CD4-positive, alpha-beta memory T cell (primary cell): ENCODE data around the gene FSTL4. TPM values are rescaled to one million over a fixed set of nuclear protein-coding genes. Genes with fewer than 3 reads are reported as not detected.

ENCODE experiments used
- CTCF ChIA-PET: fragments of 350-600 bp; sonication (Branson Sonifier 250); formaldehyde crosslinking; loops from one replicate; lab custom pipeline; 2021; ENCODE audit warnings: inconsistent platforms; ENCODE audit not compliant: partially characterized antibody; lab: Charles Lee
- POLR2A ChIA-PET: fragments of 350-600 bp; sonication (Branson Sonifier 250); formaldehyde crosslinking; loops from one replicate; lab custom pipeline; 2021; ENCODE audit not compliant: partially characterized antibody; lab: Charles Lee
- DNase-seq, 5 donors: peaks; one replicate each; pipeline versions ENCODE4 v3.0.0 to v3.0.0-alpha.2; 2020 to 2022; ENCODE audit warnings: mixed read lengths in 1 of 5
- H3K27ac ChIP-seq: one replicate; pipeline ENCODE4 v1.7.0; 2013; ENCODE audit warnings: low read depth, low read length
- H3K27me3 ChIP-seq: 2 replicates; pipeline ENCODE4 v1.7.0; 2013; ENCODE audit warnings: mild to moderate bottlenecking, low read length, moderate library complexity; ENCODE audit not compliant: insufficient read depth
- H3K36me3 ChIP-seq: 2 replicates; pipeline ENCODE4 v1.7.0; 2013; ENCODE audit warnings: mild to moderate bottlenecking, low read length, moderate library complexity; ENCODE audit not compliant: insufficient read depth
- H3K4me1 ChIP-seq: 2 replicates; pipeline ENCODE4 v1.7.0; 2013; ENCODE audit warnings: mild to moderate bottlenecking, low read length, moderate library complexity; ENCODE audit not compliant: insufficient read depth
- H3K4me3 ChIP-seq, 2 donors: one replicate each; pipeline ENCODE4 v1.7.0; 2013; ENCODE audit warnings: low read length in 2 of 2, mild to moderate bottlenecking in 1 of 2
- H3K9me3 ChIP-seq, 2 donors: one replicate each; pipeline ENCODE4 v1.7.0; 2013; ENCODE audit warnings: low read length in 2 of 2, control low read depth in 1 of 2; ENCODE audit not compliant: control insufficient read depth in 1 of 2
- H3K27ac Mint-ChIP-seq, 7 donors: one replicate each; pipeline ENCODE4 v1.8.0; 2020 to 2021; ENCODE audit warnings: mixed read lengths in 7 of 7, mild to moderate bottlenecking in 6 of 7, inconsistent platforms in 3 of 7, moderate library complexity in 3 of 7
- H3K27me3 Mint-ChIP-seq, 2 donors: one replicate each; pipeline ENCODE4 v1.8.0; 2020 to 2021; ENCODE audit warnings: mixed read lengths in 2 of 2
- H3K36me3 Mint-ChIP-seq, 2 donors: one replicate each; pipeline ENCODE4 v1.8.0; 2020 to 2021; ENCODE audit warnings: mixed read lengths in 2 of 2, inconsistent platforms in 1 of 2, mild to moderate bottlenecking in 1 of 2
- H3K4me1 Mint-ChIP-seq, 4 donors: one replicate each; pipeline ENCODE4 v1.8.0; 2020 to 2021; ENCODE audit warnings: mixed read lengths in 4 of 4, mild to moderate bottlenecking in 1 of 4
- H3K4me3 Mint-ChIP-seq, 8 donors: one replicate each; pipeline ENCODE4 v1.8.0; 2020 to 2021; ENCODE audit warnings: mixed read lengths in 8 of 8, mild to moderate bottlenecking in 7 of 8, moderate library complexity in 6 of 8, inconsistent platforms in 3 of 8
- H3K9me3 Mint-ChIP-seq, 8 donors: one replicate each; pipeline ENCODE4 v1.8.0; 2020 to 2021; ENCODE audit warnings: mixed read lengths in 8 of 8, mild to moderate bottlenecking in 5 of 8, inconsistent platforms in 3 of 8, moderate library complexity in 1 of 8
- intact Hi-C: fragments of 100-400 bp; cut with micrococcal nuclease; formaldehyde crosslinking; loops from one replicate; pipeline ENCODE4 v1.15.1; 2023
- polyA plus RNA-seq, 2 donors: library from polyadenylated mRNA; unstranded; fragments of 300-500 nt; fragmentation: Illumina TruSeq; gene quantifications; one replicate each; pipeline ENCODE4 v1.2.3, GENCODE V29; 2021
- total RNA-seq, 2 experiments: library from RNA; stranded (reverse); gene quantifications; one replicate each; pipeline ENCODE4 v1.2.3, GENCODE V29; 2021

Gene FSTL4
- total and polyA plus RNA-seq, 4 experiments from 2014 or later, result not detected

DNA sequence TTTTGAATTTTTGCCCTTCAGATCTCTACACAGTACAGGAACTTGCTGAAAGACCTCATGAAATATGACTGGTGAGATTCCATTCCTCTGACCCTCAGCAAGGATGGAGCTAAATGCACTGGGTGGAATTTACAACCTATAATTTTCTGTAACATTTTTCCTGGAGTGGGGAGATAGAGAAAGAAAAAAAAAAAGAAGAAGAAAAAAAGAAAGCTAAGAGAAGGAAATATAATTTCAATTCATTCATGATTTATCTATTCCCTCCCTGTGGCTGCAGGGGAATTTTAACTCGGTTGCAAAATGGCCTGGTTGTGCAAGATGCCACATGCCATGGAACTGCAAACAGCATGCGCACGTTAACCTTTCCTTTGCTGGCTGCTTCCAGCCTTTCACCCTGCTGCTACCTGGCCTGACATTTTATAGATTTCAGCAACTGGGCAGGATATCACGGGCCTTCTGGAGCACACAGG is 155.4 kb downstream of the FSTL4 start:
- DNase-seq, result no peak
- intact Hi-C loops, result no loop called here
- H3K27me3 Mint-ChIP-seq, result peaks cover 2 to 3% of the 10 kb centered on the region in 2 donors
- H3K4me3 ChIP-seq, result no peak overlapping the region
- H3K4me1 Mint-ChIP-seq, result peaks cover 3 to 27% (median 15%) of the 10 kb centered on the region in 4 donors
- H3K27ac Mint-ChIP-seq, result no peak overlapping the region
- H3K4me1 ChIP-seq, result peaks cover 3% of the 10 kb centered on the region
- no peaks in the 10 kb centered on the region for H3K27me3 ChIP-seq
- H3K27ac ChIP-seq, result no peak overlapping the region
- no peaks in the 10 kb centered on the region for H3K36me3 Mint-ChIP-seq
- POLR2A ChIA-PET, result no interaction called here
- no peak overlapping the region for H3K4me3 Mint-ChIP-seq
- peaks cover 0 to 2% (median 0%) of the 10 kb centered on the region in 8 donors for H3K9me3 Mint-ChIP-seq
- CTCF ChIA-PET, result interaction anchor here (1.3 to 3.1 kb wide), 2 partner anchors 20 to 33 kb away, joined by 3 to 8 read pairs; no protein-coding TSS in a partner anchor
- no peaks in the 10 kb centered on the region for H3K36me3 ChIP-seq
- no peaks in the 10 kb centered on the region for H3K9me3 ChIP-seq

DNA sequence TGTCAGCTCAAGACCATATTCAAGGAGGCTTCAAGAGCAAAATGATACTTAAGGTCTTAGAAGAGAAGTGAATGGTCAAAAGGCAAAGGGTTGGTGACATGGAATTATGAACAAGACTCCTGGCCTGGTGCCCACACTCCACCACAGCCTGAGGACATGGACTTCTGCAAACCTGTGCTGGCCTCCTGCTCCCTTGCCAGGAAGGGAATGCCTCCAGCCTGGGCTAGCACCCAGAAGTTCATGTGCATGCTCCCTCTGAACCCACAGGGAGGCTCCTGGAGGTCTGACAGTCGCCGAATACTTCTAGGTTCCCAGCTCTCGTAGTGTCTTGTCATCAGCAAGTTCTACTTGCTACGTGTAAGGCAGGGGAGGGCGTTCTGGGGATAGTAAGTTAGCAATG is 156.7 kb downstream of the FSTL4 start:
- no peak overlapping the region for H3K4me3 Mint-ChIP-seq
- ChIA-PET CTCF (interaction anchor here (1.3 to 3.1 kb wide), 2 partner anchors 21 to 32 kb away, joined by 3 to 8 read pairs; no protein-coding TSS in a partner anchor), POLR2A (no interaction called here)
- peaks cover 3% of the 10 kb centered on the region in 2 donors for H3K27me3 Mint-ChIP-seq
- peaks cover 0 to 2% (median 0%) of the 10 kb centered on the region in 8 donors for H3K9me3 Mint-ChIP-seq
- intact Hi-C loops, result no loop called here
- Histone ChIP-seq H3K27ac (no peak overlapping the region), H3K4me3 (no peak overlapping the region), H3K27me3 (no peaks in the 10 kb centered on the region), H3K4me1 (peaks cover 3% of the 10 kb centered on the region), H3K36me3 (no peaks in the 10 kb centered on the region), H3K9me3 (no peaks in the 10 kb centered on the region)
- peaks cover 3 to 27% (median 15%) of the 10 kb centered on the region in 4 donors for H3K4me1 Mint-ChIP-seq
- no peak overlapping the region for H3K27ac Mint-ChIP-seq
- no peaks in the 10 kb centered on the region for H3K36me3 Mint-ChIP-seq
- DNase-seq, result no peak

DNA sequence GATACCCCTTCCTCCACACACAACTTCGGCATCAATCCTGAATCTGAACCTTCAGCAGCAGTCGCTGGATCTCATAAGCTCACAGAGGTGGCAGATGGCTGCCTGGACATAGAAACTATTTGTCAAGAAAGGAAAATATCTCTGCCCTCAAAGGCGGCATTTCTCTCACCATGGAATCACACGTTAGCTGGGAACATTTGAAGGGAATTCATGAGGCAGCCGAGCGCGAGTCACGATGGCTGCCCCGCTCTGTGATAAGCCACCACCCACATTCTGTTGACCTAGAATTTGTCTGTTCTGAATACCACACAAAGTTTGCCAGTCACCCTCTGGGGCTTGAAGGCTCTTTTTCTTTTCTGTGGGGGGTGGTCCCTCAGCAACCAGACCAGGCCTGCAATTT is 157.9 kb downstream of the FSTL4 start:
- no peak overlapping the region for H3K4me3 Mint-ChIP-seq
- H3K27ac ChIP-seq, result no peak overlapping the region
- no peaks in the 10 kb centered on the region for H3K36me3 Mint-ChIP-seq
- intact Hi-C loops, result no loop called here
- no peaks in the 10 kb centered on the region for H3K9me3 ChIP-seq
- peaks cover 3% of the 10 kb centered on the region for H3K4me1 ChIP-seq
- peaks cover 3 to 7% of the 10 kb centered on the region in 2 donors for H3K27me3 Mint-ChIP-seq
- H3K4me3 ChIP-seq, result no peak overlapping the region
- peaks cover 0 to 2% (median 0%) of the 10 kb centered on the region in 8 donors for H3K9me3 Mint-ChIP-seq
- H3K27ac Mint-ChIP-seq, result no peak overlapping the region
- CTCF ChIA-PET, result no interaction called here
- POLR2A ChIA-PET, result no interaction called here
- no peaks in the 10 kb centered on the region for H3K27me3 ChIP-seq
- no peak for DNase-seq
- peaks cover 3 to 21% (median 13%) of the 10 kb centered on the region in 4 donors for H3K4me1 Mint-ChIP-seq
- H3K36me3 ChIP-seq, result no peaks in the 10 kb centered on the region

DNA sequence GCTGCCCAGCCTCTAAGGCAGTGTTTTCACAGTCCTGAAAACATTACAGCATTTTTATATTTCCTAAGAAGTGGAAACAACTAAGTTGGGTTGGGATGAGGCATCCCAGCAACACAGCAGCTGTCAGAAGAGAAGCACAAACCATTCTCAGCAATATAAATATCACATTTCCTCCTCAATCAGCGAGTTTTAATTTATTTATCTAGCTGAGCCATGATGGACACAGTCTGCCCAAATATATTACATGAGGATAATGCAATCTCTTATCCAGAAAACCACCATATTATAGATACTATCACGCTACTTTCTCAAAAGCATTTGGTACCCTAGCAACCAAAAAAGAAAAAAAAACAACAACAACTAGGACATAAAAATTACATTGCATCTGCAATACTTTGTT is 158.5 kb downstream of the FSTL4 start:
- H3K4me1 Mint-ChIP-seq, result peaks cover 3 to 21% (median 11%) of the 10 kb centered on the region in 4 donors
- Histone ChIP-seq H3K27me3 (no peaks in the 10 kb centered on the region), H3K9me3 (no peaks in the 10 kb centered on the region), H3K4me1 (peaks cover 3% of the 10 kb centered on the region), H3K4me3 (no peak overlapping the region), H3K27ac (no peak overlapping the region), H3K36me3 (no peaks in the 10 kb centered on the region)
- ChIA-PET CTCF (no interaction called here), POLR2A (no interaction called here)
- intact Hi-C loops, result no loop called here
- H3K9me3 Mint-ChIP-seq, result peaks cover 0 to 2% (median 0%) of the 10 kb centered on the region in 8 donors
- H3K27me3 Mint-ChIP-seq, result peaks cover 3 to 7% of the 10 kb centered on the region in 2 donors
- no peak for DNase-seq
- H3K27ac Mint-ChIP-seq, result no peak overlapping the region
- H3K36me3 Mint-ChIP-seq, result no peaks in the 10 kb centered on the region
- no peak overlapping the region for H3K4me3 Mint-ChIP-seq

DNA sequence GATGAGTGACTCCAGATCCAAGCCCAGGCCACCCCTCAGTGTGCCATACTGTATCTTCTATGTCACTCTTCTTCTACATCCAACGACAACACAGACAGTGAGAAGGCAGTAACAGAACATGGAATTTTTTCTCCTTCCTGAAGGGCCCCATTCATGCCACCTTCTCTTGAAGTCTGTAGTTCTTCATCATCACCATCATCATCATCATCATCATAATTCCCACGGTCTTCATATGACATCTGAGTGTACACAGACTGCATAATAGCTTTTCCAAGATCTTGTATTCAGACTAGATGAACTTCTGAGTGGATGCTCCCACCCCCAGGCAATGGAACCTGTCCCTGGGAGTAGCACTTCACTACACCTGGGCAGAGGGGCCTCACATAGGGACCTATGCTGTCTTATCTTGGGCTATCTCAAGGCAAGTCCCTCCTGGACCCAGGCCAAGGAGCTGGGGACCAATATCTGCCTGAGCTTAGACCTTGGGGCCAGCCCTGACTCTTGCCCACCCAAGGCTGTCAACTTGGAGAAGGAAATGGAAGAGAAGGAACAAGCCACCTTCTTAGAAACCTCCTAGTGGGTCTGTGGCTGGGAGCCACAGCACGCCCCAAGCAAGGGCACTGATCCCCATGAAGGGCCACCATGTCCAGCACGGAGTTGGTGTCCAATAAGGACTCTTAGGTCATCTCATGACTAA is 159.1 kb downstream of the FSTL4 start:
- Mint-ChIP-seq H3K27me3 (peaks cover 3 to 7% of the 10 kb centered on the region in 2 donors), H3K36me3 (no peaks in the 10 kb centered on the region), H3K4me3 (no peak overlapping the region), H3K4me1 (peaks cover 3 to 17% (median 8%) of the 10 kb centered on the region in 4 donors), H3K9me3 (peaks cover 0 to 2% (median 0%) of the 10 kb centered on the region in 8 donors), H3K27ac (no peak overlapping the region)
- intact Hi-C loops, result no loop called here
- Histone ChIP-seq H3K36me3 (no peaks in the 10 kb centered on the region), H3K4me3 (no peak overlapping the region), H3K9me3 (no peaks in the 10 kb centered on the region), H3K27me3 (no peaks in the 10 kb centered on the region), H3K4me1 (peaks cover 3% of the 10 kb centered on the region), H3K27ac (no peak overlapping the region)
- CTCF ChIA-PET, result no interaction called here
- POLR2A ChIA-PET, result no interaction called here
- no peak for DNase-seq

DNA sequence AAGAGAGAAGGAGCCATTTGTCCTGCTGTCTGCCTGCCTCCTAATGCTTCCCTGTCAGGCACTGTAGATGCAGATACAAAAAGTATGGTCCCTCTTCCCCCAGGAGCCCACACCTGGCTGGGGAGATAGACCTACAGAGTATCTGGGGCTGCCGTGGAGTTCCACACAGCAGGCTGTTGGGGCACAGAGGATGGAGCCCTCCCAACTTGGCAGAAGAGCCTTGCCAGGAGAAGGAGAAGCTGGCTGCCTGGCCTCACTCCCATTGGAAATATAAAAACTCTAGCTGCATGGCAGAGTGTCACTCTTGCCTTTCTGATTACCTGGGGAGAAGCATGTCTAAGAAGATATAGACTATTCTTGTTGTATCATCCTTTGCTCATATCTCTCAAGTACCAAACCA is 160.4 kb downstream of the FSTL4 start:
- no peak overlapping the region for H3K4me3 Mint-ChIP-seq
- no peaks in the 10 kb centered on the region for H3K36me3 Mint-ChIP-seq
- ChIA-PET CTCF (interaction anchor here (1.4 kb wide), 1 partner anchor 27 kb away, joined by 3 read pairs; no protein-coding TSS in a partner anchor), POLR2A (no interaction called here)
- no peak overlapping the region for H3K27ac Mint-ChIP-seq
- peaks cover 3 to 9% of the 10 kb centered on the region in 2 donors for H3K27me3 Mint-ChIP-seq
- H3K36me3 ChIP-seq, result no peaks in the 10 kb centered on the region
- H3K4me3 ChIP-seq, result no peak overlapping the region
- intact Hi-C loops, result no loop called here
- H3K27ac ChIP-seq, result no peak overlapping the region
- H3K9me3 Mint-ChIP-seq, result peaks cover 0 to 2% (median 0%) of the 10 kb centered on the region in 8 donors
- H3K9me3 ChIP-seq, result no peaks in the 10 kb centered on the region
- no peaks in the 10 kb centered on the region for H3K4me1 ChIP-seq
- no peaks in the 10 kb centered on the region for H3K27me3 ChIP-seq
- no peak for DNase-seq
- peaks cover 0 to 5% (median under 1%) of the 10 kb centered on the region in 4 donors for H3K4me1 Mint-ChIP-seq

DNA sequence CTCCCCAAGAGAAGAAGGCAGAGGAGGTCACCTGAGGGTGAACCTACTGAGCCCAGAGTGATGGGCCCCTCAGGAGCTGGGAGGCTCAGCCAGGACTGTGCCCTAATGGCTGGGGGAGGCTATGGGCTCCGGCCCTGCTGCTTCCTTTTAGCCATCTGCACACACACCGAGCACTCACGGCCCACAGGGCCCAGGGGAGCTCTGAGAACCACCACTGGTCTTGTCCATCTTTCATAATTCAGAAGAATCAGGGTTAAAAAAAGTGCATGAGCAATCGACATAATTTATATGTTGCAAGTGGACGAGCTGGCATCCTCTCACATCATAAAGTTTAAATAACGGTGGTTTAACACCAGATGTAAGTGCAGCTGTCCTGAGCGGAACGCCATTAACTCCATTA is 162.1 kb downstream of the FSTL4 start:
- Histone ChIP-seq H3K27me3 (no peaks in the 10 kb centered on the region), H3K4me3 (no peak overlapping the region), H3K36me3 (no peaks in the 10 kb centered on the region), H3K9me3 (no peaks in the 10 kb centered on the region), H3K27ac (no peak overlapping the region), H3K4me1 (no peaks in the 10 kb centered on the region)
- DNase-seq, result no peak
- POLR2A ChIA-PET, result no interaction called here
- H3K4me3 Mint-ChIP-seq, result no peak overlapping the region
- peaks cover 0 to 2% (median 0%) of the 10 kb centered on the region in 8 donors for H3K9me3 Mint-ChIP-seq
- H3K36me3 Mint-ChIP-seq, result no peaks in the 10 kb centered on the region
- intact Hi-C loops, result no loop called here
- H3K27me3 Mint-ChIP-seq, result peaks cover 3 to 12% of the 10 kb centered on the region in 2 donors
- H3K4me1 Mint-ChIP-seq, result no peaks in the 10 kb centered on the region
- no peak overlapping the region for H3K27ac Mint-ChIP-seq
- CTCF ChIA-PET, result interaction anchor here (0.5 to 1.4 kb wide), 3 partner anchors 25 to 1196 kb away, joined by 3 read pairs; no protein-coding TSS in a partner anchor
